Right lobe of liver (tissue), 6 donors: ENCODE results near the gene KIT. TPM values are rescaled to one million over a fixed set of nuclear protein-coding genes. Genes with fewer than 3 reads are reported as not detected.

Experiments used
- ATAC-seq, 4 donors: fragments of 200-7000 bp; cut with Tn5 transposase; one replicate each; pipeline ENCODE4 v1.9.1; 2020; ENCODE audit warnings: mild to moderate bottlenecking in 4 of 4, moderate library complexity in 4 of 4
- DNase-seq, 3 donors: peaks; one replicate each; pipeline ENCODE4 v3.0.0-alpha.2; 2020
- H3K27ac ChIP-seq, 3 donors: fragments of 200-600 bp; one replicate each; pipeline ENCODE4 v1.8.0; 2022
- H3K27me3 ChIP-seq, 2 donors: fragments of 200-600 bp; one replicate each; pipeline ENCODE4 v1.8.0; 2022
- H3K36me3 ChIP-seq, 4 donors: fragments of 200-600 bp; sonication (generic) in 1 of 4; one replicate each; pipeline versions ENCODE4 v1.5.1 to v1.8.0; 2017 to 2022; ENCODE audit warnings: control low read depth in 1 of 4
- H3K4me1 ChIP-seq, 4 donors: fragments of 200-600 bp; sonication (generic) in 1 of 4; one replicate each; pipeline versions ENCODE4 v1.5.1 to v1.8.0; 2017 to 2022; ENCODE audit warnings: control low read depth in 1 of 4
- H3K4me3 ChIP-seq, 3 donors: fragments of 200-600 bp; one replicate each; pipeline ENCODE4 v1.8.0; 2022
- H3K9me3 ChIP-seq, 4 donors: fragments of 200-600 bp; sonication (generic) in 1 of 4; one replicate each; pipeline versions ENCODE4 v1.5.1 to v1.8.0; 2017 to 2022; ENCODE audit warnings: control low read depth in 1 of 4
- CTCF ChIP-seq, 4 donors: fragments of 200-600 bp in 3 of 4; fragments of 450-650 bp in 1 of 4; IDR thresholded peaks; one replicate each; pipeline versions ENCODE4 v1.5.1 to v1.8.0; 2016 to 2022; ENCODE audit warnings: antibody characterized with exemption in 4 of 4, mild to moderate bottlenecking in 2 of 4
- POLR2A ChIP-seq: fragments of 450-650 bp; IDR thresholded peaks from one replicate; pipeline ENCODE4 v1.6.1; 2017; ENCODE audit warnings: antibody characterized with exemption, mild to moderate bottlenecking
- WGBS: methylation state at CpG from one replicate; pipeline ENCODE4 v1.1.6; 2018; ENCODE audit warnings: low coverage, low lambda C conversion rate; ENCODE audit not compliant: insufficient coverage; ENCODE audit errors: missing lambda C conversion rate; 5-methylcytosine and 5-hydroxymethylcytosine counted together
- intact Hi-C, 2 donors: fragments of 100-400 bp; cut with DNase I; formaldehyde crosslinking; loops; one replicate each; pipeline versions ENCODE4 v1.11.2 to v1.14.1; 2022
- total RNA-seq, 6 experiments: library from RNA; depleted of rRNA in 2 of 6; stranded (reverse); fragments of >200 nt in 2 of 6; fragmentation: NEBNext Ultra II Directional in 3 of 6; extraction: Animal tissue kit (Norgen Biotek cat#: 25700) in 3 of 6; gene quantifications; one replicate each; pipeline versions ENCODE4 v1.1.0 to v1.2.4, GENCODE V29; 2016 to 2023
- donor health status: DM: no; HTN: yes; CAD: no.
- donor health status: DM: no; HTN: no; CAD: no.
- donor health status: DM: no; HTN: no; CAD: no.
- donor health status: DM: no; HTN: yes; CAD: no.
- donor health status: DM: no; HTN: yes; CAD: no.

Gene KIT
- total RNA-seq, 6 experiments from 2014 or later: 0.19 to 1.6 (median 0.77) TPM

GRCh38 chr4:54773022-54773421 is 115.3 kb downstream of the KIT start:
- no peak overlapping the region for H3K4me3 ChIP-seq
- no peaks in the 10 kb centered on the region for H3K9me3 ChIP-seq
- H3K4me1 ChIP-seq: no peaks in the 10 kb centered on the region
- TF ChIP-seq POLR2A (no peak), CTCF (IDR thresholded peaks at IDR 0.05) (no peak)
- 52% methylated on average over 3 of the region's 4 CpGs for WGBS
- H3K27ac ChIP-seq: no peak overlapping the region
- no peaks in the 10 kb centered on the region for H3K27me3 ChIP-seq
- intact Hi-C loops: no loop called here
- no peak for ATAC-seq
- no peak for DNase-seq
- H3K36me3 ChIP-seq: no peaks in the 10 kb centered on the region

DNA sequence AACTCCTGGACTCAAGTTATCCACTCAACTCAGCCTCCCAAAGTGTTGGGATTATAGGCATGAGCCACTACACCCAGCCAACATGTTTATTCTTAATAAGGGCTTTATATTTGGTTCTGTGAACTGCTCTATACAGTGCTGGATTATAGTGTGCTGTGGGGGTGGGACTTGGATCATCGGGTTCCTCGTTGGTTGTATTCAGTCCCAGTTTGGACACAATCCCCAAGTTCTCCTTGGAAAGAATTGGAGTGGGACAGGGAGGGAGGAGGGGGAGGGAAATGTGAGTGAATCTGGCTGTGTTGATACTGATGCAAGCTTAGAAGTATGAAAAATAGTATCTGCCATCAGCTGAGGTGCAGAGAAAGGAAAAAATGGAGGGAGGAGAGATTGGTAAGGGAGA is 121.3 kb downstream of the KIT start:
- 72% methylated on average over 2 of the region's 2 CpGs for WGBS
- ATAC-seq (no peak), DNase-seq (no peak)
- intact Hi-C loops: no loop called here
- TF ChIP-seq CTCF (IDR thresholded peaks at IDR 0.05): no peak
- no peak for TF ChIP-seq POLR2A
- no peaks in the 10 kb centered on the region for H3K36me3 ChIP-seq
- H3K9me3 ChIP-seq: no peaks in the 10 kb centered on the region
- H3K4me3 ChIP-seq: no peak overlapping the region
- H3K27ac ChIP-seq: no peak overlapping the region
- H3K4me1 ChIP-seq: no peaks in the 10 kb centered on the region
- H3K27me3 ChIP-seq: no peaks in the 10 kb centered on the region

DNA sequence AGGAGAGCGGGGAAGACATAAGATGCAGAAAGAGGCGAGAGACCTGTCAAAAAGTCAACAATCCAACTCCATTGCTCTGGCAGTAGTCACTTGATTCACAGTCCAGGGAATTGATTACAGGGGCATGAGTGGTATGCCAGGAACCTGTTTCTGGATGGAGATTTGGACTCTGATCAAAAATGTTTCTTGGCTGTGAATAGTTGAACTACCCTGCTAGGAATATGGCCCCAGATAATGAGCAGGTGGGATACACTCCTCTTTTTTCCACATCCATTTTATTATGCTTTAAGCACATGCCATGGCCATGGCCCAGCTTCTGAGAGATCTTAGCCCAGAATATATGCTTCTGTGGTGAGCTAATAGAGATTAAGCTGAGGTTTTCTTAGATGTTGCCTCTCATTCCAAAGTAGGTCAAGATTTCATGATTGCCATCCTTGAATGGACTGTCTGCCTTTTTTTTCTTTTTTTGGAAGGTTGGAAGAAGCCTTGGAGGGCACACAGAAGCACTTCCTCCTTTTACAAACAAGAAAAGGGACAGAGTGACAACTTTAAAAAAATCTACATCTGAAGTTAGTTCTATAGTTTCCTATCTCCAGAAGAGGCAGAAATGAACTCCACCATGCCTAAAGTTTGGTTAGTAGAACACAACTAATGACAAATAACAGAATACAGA is 121.9 kb downstream of the KIT start:
- intact Hi-C loops: no loop called here
- DNase-seq (no peak), ATAC-seq (no peak)
- Histone ChIP-seq H3K4me3 (no peak overlapping the region), H3K27ac (no peak overlapping the region), H3K27me3 (no peaks in the 10 kb centered on the region), H3K4me1 (no peaks in the 10 kb centered on the region), H3K9me3 (no peaks in the 10 kb centered on the region), H3K36me3 (no peaks in the 10 kb centered on the region)
- TF ChIP-seq POLR2A: no peak
- TF ChIP-seq CTCF (IDR thresholded peaks at IDR 0.05): no peak
- WGBS: 44% methylated on average over 2 of the region's 2 CpGs

GRCh38 chr4:54780149-54780495 is 122.4 kb downstream of the KIT start:
- TF ChIP-seq CTCF (IDR thresholded peaks at IDR 0.05) (no peak), POLR2A (no peak)
- intact Hi-C loops: no loop called here
- H3K4me3 ChIP-seq: no peak overlapping the region
- DNase-seq (no peak), ATAC-seq (no peak)
- H3K9me3 ChIP-seq: no peaks in the 10 kb centered on the region
- no peaks in the 10 kb centered on the region for H3K4me1 ChIP-seq
- no peaks in the 10 kb centered on the region for H3K27me3 ChIP-seq
- H3K36me3 ChIP-seq: no peaks in the 10 kb centered on the region
- no peak overlapping the region for H3K27ac ChIP-seq

DNA sequence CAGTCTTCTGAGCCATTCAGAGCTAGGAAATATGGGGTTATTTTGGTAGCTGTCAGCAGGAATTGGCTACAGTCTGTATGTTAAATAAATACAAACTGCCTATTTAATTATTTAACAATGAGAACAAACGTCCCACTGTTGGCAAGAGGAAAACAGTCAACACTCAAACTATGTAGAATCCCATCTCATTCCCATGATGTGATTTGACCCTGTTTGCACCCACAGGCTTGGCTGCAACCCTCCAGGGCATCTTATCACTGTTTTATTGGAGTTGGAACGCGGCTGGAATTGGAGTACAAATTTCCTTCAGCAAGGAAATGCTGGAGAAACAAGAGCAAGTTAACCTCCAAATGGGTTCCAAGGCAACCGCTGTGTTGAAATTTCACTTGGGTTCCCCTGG is 124.0 kb downstream of the KIT start:
- TF ChIP-seq POLR2A: no peak
- Histone ChIP-seq H3K27ac (no peak overlapping the region), H3K27me3 (no peaks in the 10 kb centered on the region), H3K4me1 (no peaks in the 10 kb centered on the region), H3K9me3 (no peaks in the 10 kb centered on the region), H3K4me3 (no peak overlapping the region), H3K36me3 (no peaks in the 10 kb centered on the region)
- DNase-seq (no peak), ATAC-seq (peak in 1 of 4 donors; percentile 26)
- WGBS: 45% methylated on average over 4 of the region's 4 CpGs
- intact Hi-C loops: no loop called here
